Upper lobe of left lung (tissue), 6 donors: ENCODE results near the gene ACTN4. TPM values are rescaled to one million over a fixed set of nuclear protein-coding genes. Genes with fewer than 3 reads are reported as not detected.
"Not testable (repeated sequence)": the region's sequence is repeated elsewhere in the genome, so short reads cannot be mapped to it uniquely, and the experiment has no call there.

ENCODE experiments used
- ATAC-seq, 2 donors: fragments of 200-7000 bp; cut with Tn5 transposase; one replicate each; pipeline ENCODE4 v1.9.1; 2022; ENCODE audit warnings: mild to moderate bottlenecking in 2 of 2, moderate library complexity in 2 of 2; ENCODE audit not compliant: low FRiP score in 2 of 2
- DNase-seq, 2 donors: peaks; one replicate each; pipeline ENCODE4 v3.0.0-alpha.2; 2019 to 2020
- H3K27ac ChIP-seq, 4 donors: fragments of 200-600 bp; sonication (generic); one replicate each; pipeline ENCODE4 v1.5.1; 2016 to 2019
- H3K27me3 ChIP-seq, 4 donors: fragments of 200-600 bp; sonication (generic); one replicate each; pipeline ENCODE4 v1.5.1; 2017 to 2019
- H3K36me3 ChIP-seq, 4 donors: fragments of 200-600 bp; sonication (generic); one replicate each; pipeline ENCODE4 v1.5.1; 2016 to 2019
- H3K4me1 ChIP-seq, 4 donors: fragments of 200-600 bp; sonication (generic); one replicate each; pipeline ENCODE4 v1.5.1; 2018 to 2019
- H3K4me3 ChIP-seq, 4 donors: fragments of 200-600 bp; sonication (generic); one replicate each; pipeline ENCODE4 v1.5.1; 2017 to 2019; ENCODE audit warnings: mild to moderate bottlenecking in 2 of 4, moderate library complexity in 1 of 4
- H3K9me3 ChIP-seq, 4 donors: fragments of 200-600 bp; sonication (generic); one replicate each; pipeline ENCODE4 v1.5.1; 2018 to 2019
- EP300 ChIP-seq, 4 donors: sonication (generic); formaldehyde crosslinking; IDR thresholded peaks; one replicate each; pipeline ENCODE4 v1.5.1; 2017; ENCODE audit warnings: antibody characterized with exemption in 4 of 4, control low read depth in 2 of 4
- POLR2A ChIP-seq, 4 donors: fragments of 450-650 bp; IDR thresholded peaks; one replicate each; pipeline ENCODE4 v1.5.1; 2016 to 2017; ENCODE audit warnings: antibody characterized with exemption in 4 of 4, mild to moderate bottlenecking in 2 of 4
- POLR2AphosphoS5 ChIP-seq, 2 donors: sonication (generic); formaldehyde crosslinking; IDR thresholded peaks; one replicate each; pipeline ENCODE4 v1.5.1; 2017; ENCODE audit warnings: antibody characterized with exemption in 2 of 2
- WGBS, 2 donors: methylation state at CpG; one replicate each; pipeline ENCODE4 v1.1.5; 2017 to 2018; 5-methylcytosine and 5-hydroxymethylcytosine counted together
- total RNA-seq, 6 donors: library from RNA; depleted of rRNA in 4 of 6; stranded (reverse); fragments of >200 nt in 4 of 6; gene quantifications; one replicate each; pipeline versions ENCODE4 v1.1.0 to v1.2.1, GENCODE V29; 2016 to 2021
- TF ChIP-seq, protein P1 (sequence below), 6 experiments: fragments of 450-650 bp in 4 of 6; fragments of 200-600 bp in 2 of 6; sonication (generic) in 2 of 6; IDR thresholded peaks; one replicate each; pipeline ENCODE4 v1.5.1; 2016 to 2019; ENCODE audit warnings: antibody characterized with exemption in 6 of 6
- donor health status: DM: no; HTN: no; CAD: no; lungs with moderate emphysema.
- donor health status: DM: no; HTN: yes; CAD: no; lungs with severe emphysema.

ACTN4 gene
- total RNA-seq, 6 donors from 2014 or later: 162 to 636 (median 512) TPM

GRCh38 chr19:38759590-38760003 lies 112.1 kb downstream of the ACTN4 start:
- Histone ChIP-seq H3K27ac (peak overlapping the region in 1 of 4 donors; percentile 66), H3K4me1 (peaks cover 0 to 4% (median 0%) of the 10 kb centered on the region in 4 donors), H3K4me3 (no peak overlapping the region), H3K27me3 (no peaks in the 10 kb centered on the region), H3K9me3 (no peaks in the 10 kb centered on the region), H3K36me3 (no peaks in the 10 kb centered on the region)
- DNase-seq (peak in 1 of 2 donors; percentile 89), ATAC-seq (peak; percentile 77)
- TF ChIP-seq EP300 (IDR thresholded peaks at IDR 0.05): peak in 2 of 4 donors; percentile 68 to 82
- TF ChIP-seq POLR2AphosphoS5 (IDR thresholded peaks at IDR 0.05): peak in 1 of 2 donors; percentile 47
- TF ChIP-seq, protein P1, sequence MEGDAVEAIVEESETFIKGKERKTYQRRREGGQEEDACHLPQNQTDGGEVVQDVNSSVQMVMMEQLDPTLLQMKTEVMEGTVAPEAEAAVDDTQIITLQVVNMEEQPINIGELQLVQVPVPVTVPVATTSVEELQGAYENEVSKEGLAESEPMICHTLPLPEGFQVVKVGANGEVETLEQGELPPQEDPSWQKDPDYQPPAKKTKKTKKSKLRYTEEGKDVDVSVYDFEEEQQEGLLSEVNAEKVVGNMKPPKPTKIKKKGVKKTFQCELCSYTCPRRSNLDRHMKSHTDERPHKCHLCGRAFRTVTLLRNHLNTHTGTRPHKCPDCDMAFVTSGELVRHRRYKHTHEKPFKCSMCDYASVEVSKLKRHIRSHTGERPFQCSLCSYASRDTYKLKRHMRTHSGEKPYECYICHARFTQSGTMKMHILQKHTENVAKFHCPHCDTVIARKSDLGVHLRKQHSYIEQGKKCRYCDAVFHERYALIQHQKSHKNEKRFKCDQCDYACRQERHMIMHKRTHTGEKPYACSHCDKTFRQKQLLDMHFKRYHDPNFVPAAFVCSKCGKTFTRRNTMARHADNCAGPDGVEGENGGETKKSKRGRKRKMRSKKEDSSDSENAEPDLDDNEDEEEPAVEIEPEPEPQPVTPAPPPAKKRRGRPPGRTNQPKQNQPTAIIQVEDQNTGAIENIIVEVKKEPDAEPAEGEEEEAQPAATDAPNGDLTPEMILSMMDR (IDR thresholded peaks at IDR 0.05): no peak
- 47 to 54% methylated on average over 10 of the region's 10 CpGs for WGBS, 2 donors

DNA sequence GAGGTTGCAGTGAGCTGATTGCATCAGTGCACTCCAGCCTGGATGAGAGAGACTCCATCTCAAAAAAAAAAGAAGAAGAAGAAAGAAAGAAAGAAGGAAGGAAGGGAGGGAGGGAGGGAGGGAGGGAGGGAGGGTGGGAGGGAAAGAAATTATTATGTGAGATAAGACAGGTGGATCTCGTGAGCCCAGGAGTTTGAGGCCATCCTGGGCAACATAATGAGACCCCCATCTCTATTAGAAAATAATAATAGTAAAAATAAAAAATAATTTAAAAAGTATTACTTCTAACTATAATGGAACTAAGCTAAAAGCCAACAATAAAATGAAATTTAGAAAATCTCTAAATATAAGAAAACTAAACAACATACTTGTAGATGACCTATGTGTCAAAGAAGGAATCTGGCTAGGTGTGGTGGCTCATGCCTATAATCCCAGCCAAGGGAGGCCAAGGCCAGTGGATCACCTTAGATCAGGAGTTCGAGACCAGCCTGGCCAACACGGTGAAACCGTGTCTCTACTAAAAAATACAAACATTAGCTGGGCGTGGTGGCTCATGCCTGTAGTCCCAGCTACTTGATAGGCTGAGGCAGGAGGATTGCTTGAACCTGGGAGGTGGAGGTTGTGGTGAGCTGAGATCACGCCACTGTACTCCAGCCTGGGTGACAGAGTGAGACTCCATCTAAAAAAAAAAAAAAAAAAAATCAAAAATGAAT lies 113.5 kb downstream of the ACTN4 start:
- WGBS, 2 donors: 66 to 82% methylated on average over 6 of the region's 6 CpGs
- H3K27me3 ChIP-seq: not testable (repeated sequence)

DNA sequence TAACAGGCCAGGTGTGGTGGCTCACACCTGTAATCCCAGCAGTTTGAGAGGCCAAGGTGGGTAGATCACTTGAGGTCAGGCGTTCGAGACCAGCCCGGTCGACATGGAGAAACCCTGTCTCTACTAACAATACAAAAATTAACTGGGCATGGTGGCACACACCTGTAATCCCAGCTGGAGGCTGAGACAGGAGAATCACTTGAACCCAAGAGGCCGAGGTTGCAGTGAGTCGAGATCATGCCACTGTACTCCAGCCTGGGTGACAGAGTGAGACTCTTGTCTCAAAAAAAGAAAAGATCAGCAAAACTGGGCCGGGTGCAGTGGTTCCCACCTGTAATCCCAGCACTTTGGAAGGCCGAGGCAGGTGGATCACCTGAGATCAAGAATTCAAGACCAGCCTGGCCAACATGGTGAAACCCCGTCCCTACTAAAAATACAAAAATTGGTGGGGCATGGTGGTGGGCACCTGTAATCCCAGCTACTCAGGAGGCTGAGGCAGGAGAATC lies 114.5 kb downstream of the ACTN4 start:
- ATAC-seq, DNase-seq, H3K27me3 ChIP-seq, H3K4me3 ChIP-seq, H3K4me1 ChIP-seq, H3K36me3 ChIP-seq, H3K9me3 ChIP-seq, H3K27ac ChIP-seq: not testable (repeated sequence)
- 95 to 96% methylated on average over 9 of the region's 9 CpGs for WGBS, 2 donors

More for the DNA sequence above, 113.5 kb downstream of the ACTN4 start:
- H3K4me3 ChIP-seq, H3K36me3 ChIP-seq, H3K27ac ChIP-seq, H3K4me1 ChIP-seq, H3K9me3 ChIP-seq, ATAC-seq, DNase-seq: not testable (repeated sequence)

DNA sequence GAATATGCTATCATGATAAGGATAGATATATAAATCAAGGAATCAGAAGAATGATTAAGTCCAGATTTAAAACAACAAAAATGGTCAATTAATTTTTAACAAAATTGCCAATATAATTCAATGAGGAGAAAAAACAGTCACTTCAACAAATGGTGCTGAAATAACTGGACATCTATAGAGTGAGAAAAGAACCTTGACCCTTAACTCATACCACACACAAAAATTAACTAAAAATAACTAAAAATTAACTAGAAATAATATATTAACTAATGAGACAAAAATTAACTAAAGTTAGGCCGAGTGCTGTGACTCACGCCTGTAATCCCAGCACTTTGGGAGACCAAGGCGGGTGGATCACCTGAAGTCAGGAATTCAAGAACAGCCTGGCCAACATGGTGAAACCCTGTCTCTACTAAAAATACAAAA lies 116.4 kb downstream of the ACTN4 start:
- WGBS, 2 donors: 89% methylated on average over 3 of the region's 3 CpGs
- H3K36me3 ChIP-seq: no peaks in the 10 kb centered on the region
- no peaks in the 10 kb centered on the region for H3K9me3 ChIP-seq
- no peak for DNase-seq
- no peak for TF ChIP-seq EP300 (IDR thresholded peaks at IDR 0.05)
- TF ChIP-seq, protein P1 (IDR thresholded peaks at IDR 0.05): no peak
- no peak for TF ChIP-seq POLR2A (IDR thresholded peaks at IDR 0.05)
- no peak for TF ChIP-seq POLR2AphosphoS5 (IDR thresholded peaks at IDR 0.05)
- peaks cover 0 to 4% (median 0%) of the 10 kb centered on the region in 4 donors for H3K4me1 ChIP-seq
- no peak overlapping the region for H3K27ac ChIP-seq
- no peak for ATAC-seq
- H3K27me3 ChIP-seq: no peaks in the 10 kb centered on the region
- H3K4me3 ChIP-seq: no peak overlapping the region

- no peak for DNase-seq
- Histone ChIP-seq H3K4me3 (no peak overlapping the region), H3K27me3 (no peaks in the 10 kb centered on the region), H3K27ac (no peak overlapping the region), H3K9me3 (no peaks in the 10 kb centered on the region), H3K4me1 (peaks cover 4 to 11% (median 9%) of the 10 kb centered on the region in 4 donors), H3K36me3 (no peaks in the 10 kb centered on the region)
- no peak for ATAC-seq
- 99 to 100% methylated on average over 2 of the region's 2 CpGs for WGBS, 2 donors
- TF ChIP-seq POLR2A (IDR thresholded peaks at IDR 0.05) (no peak), EP300 (IDR thresholded peaks at IDR 0.05) (no peak), POLR2AphosphoS5 (IDR thresholded peaks at IDR 0.05) (no peak)
- TF ChIP-seq, protein P1 (IDR thresholded peaks at IDR 0.05): no peak
Measured at GRCh38 chr19:38765214-38765613, 117.8 kb downstream of the ACTN4 start.
